GM19324 (cell line): ENCODE results near the gene GJC1.
"Not testable (repeated sequence)": the region's sequence is repeated elsewhere in the genome, so short reads cannot be mapped to it uniquely, and the experiment has no call there.

Experiments used
- ATAC-seq: cut with Tn5 transposase; IDR thresholded peaks from one replicate; pipeline ENCODE4 v1.9.1; 2021; ENCODE audit warnings: mild to moderate bottlenecking, moderate library complexity; ENCODE audit not compliant: unreplicated experiment, low FRiP score

Gene GJC1

DNA sequence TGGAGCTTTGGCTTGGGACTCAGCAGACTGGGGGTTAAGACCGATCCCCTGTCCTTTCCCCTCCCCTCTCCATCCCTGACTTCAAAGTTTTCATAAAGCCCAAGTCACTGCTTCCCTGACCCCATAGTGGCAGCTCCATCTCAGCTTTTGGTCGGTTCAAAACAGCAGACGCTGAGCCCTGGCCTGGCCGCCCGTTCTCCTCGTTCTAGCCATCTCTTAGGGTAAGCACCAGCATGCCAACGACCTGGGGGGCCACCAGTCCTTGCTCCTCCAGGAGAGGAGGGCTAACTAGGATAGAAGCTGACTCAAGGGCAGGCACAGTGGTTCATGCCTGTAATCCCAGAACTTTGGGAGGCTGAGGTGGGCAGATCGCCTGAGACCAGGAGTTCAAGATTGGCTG is 16.1 kb upstream of the GJC1 start:
- no peak for ATAC-seq

DNA sequence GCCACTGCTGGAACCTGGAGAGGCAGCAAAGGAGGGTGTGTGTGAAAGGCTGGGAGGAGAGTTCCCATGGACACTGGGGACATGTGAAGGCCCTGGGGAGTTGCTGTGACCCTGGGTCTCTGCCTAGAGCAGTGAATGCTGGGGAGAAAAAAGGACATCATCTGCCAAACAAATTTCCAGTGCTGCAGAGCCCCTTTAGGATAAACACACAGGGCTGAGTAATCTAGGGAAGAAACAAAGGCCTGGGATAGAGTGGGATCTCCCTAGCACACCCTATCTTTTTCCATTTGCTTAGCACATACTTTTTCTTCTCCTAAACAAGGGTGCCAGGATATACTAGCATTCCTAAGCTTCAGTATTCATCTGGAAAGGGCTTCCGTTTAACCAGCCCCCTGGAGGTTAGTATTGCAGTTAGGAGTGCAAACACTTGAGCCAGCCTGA is 14.3 kb upstream of the GJC1 start:
- no peak for ATAC-seq

DNA sequence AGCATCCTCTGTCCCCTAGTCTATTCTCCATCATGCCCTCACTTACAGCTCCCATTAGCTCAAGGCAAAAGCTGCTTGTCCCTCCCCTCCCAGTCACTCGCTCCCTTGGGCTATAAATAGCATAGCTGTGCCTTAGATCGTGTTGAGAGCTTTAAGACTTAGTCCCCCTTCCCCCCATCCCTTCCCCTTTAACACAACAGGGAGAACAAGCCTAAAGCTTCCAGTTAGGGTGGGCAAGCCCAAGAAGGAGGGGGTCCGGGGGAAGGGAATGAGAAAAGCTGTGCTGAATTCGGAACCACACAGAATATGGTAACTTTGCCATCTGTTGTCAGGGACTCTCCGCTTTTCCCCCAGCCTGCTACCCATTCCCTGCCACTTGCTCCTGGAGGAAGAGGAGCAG is 12.7 kb upstream of the GJC1 start:
- no peak for ATAC-seq

DNA sequence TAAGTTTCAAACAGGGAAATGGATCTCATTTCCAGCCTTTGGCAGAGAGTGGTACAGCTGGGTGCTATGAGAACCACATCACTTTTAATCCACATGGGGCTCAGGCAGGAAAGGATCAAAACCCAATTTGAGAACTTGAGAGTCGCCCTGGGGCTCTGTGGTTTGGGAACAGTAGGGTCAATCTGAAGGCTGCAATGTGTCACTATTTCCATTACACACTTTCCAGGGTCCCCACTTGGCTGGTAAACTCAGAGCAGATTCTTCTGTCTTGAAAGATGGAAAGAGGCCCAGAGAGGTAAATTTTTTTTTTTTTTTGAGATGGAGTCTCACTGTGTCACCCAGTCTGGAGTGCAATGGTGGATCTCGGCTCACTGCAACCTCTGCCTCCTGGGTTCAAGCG is 10.8 kb upstream of the GJC1 start:
- ATAC-seq, result no peak

DNA sequence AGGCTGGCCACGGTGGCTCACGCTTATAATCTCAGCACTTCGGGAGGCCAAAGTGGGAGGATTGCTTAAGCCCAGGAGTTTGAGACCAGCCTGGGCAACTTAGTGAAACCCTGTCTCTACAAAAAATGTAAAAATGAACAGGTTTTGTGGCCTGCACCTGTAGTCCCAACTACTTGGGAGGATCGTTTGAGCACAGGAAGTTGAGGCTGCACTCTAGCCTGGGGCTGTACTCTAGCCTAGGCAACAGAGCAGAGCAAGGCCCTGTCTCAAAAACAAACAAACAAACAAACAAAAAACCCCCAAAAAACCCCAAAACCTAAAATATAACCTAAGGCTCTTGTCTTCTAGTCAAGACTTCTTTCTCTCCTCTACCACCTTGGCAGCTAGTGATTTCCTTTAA is 10.2 kb upstream of the GJC1 start:
- ATAC-seq, result no peak

DNA sequence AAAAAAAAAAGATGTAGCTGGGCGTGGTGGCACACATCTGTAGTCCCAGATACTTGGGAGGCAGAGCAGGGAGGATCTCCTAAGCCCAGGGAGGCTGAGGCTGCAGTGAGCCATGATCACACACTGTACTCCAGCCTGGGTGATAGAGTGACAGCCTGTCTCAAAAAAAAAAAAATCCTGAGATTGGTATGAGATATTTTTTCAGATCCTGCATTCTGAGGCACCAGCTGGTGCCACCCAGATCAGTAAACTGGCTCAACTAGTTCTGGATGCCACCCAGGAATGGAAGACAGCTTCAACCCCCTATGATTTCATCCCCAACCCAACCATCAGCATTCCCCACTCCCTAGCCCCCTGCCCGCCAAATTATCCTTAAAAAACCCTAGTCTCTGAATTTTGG is 7.1 kb upstream of the GJC1 start:
- ATAC-seq, result no peak

DNA sequence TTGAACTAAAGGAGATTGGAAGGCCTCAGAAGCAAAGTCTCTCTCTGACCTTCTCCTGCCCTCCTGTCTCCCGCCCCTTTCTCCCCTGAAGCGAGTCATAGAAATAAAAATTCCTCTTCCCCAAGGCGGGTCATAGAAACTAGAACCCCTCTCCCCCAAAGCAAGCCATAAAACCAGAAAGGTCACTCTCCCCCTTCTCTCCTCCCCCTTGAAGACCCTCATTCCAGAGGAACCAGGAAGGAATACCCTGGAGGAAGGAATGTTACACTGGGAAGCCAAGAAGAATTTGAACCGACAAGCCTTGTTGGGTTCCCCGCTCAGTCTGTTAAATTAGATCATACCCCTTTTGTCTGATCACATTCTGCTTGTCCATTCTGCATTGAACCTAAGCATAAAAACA is 2.7 kb upstream of the GJC1 start:
- no peak for ATAC-seq

DNA sequence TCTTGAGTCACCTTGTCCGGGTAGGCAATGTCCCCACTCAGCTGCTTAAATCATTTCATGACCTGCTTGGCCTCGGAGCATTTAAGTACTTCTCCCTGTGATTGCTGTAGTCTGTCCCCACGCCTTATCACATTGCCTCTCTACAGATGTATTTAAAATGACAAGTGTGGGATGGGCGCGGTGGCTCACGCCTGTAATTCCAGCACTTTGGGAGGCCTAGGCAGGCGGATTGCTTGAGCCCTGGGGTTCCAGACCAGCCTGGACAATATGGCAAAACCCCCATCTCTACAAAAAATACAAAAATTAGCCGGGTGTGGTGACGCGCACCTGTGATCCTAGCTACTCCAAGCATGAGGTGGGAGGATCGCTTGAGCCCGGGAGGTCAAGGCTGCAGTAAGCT is 1.3 kb upstream of the GJC1 start:
- no peak for ATAC-seq

DNA sequence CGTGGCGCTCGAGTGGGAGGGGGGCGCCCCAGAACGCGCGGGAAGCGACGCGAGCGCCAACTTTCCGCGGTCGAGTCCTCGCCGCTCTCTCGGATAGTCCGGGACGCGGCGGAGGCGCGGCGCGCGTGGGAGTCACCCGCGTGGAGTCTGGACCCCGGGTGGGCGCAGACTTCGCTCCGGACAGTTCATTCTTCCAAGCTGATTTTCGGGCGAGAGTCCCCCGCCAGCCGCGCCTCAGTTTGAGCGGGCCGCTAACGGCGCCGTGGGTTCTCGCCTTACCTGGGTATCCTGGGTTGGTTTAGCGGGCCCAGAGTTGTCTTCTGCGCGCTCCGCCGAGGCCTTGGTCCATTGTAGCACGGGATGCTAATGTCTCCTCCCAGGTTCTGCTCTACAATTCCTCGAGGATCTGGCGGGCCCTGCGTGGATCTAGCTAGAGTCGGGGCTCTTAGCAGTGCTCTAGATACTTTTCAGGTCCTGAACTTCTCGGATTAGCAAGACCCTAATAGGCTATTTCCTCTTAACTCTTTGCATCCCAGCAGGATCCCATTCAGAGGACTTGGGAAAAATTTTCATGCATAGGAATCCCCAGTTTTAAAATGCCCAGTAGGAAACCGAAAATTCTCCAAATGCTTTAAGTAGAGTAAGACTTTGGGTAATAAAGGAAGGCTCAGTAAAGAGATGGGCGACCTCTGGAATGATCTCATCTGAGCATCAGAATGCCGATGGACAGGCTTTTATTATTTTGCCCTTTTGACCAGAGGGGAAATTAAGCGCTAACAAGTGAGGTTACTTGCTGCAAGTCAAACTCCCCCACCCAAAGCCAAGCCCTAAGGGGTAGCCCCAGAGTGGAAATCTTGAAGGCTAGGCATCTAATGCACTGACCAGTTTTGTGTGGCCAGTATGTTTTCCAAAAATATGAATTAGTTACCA is 537 bp upstream of the GJC1 start:
- ATAC-seq, result no peak

DNA sequence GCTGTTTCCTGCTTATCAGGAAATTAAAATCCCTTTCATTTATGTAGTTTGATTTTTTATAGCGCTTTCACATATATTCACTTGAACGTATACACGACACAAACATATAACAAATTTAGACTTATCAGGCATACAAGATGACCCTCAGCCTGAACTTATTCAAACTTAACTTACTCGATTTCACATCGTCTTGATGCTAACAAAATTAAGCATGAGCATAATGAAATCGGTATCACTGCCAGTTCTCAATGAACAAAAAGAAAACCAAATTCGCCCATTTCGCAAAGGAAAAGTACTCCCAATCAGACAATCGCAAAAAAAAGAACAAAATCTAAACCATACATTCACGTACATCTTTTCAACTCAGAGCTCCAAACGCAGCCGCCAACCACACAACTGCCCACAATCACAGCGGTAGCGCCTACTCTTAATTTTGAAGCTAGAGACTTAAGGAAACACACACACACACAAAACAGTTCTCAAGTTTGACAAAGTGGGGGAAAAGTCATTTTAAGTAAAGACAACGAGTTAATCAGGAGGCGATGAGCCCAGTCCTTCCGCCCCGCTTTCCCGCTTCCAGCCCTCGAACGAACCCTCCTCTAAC is 1.1 kb downstream of the GJC1 start:
- no peak for ATAC-seq

DNA sequence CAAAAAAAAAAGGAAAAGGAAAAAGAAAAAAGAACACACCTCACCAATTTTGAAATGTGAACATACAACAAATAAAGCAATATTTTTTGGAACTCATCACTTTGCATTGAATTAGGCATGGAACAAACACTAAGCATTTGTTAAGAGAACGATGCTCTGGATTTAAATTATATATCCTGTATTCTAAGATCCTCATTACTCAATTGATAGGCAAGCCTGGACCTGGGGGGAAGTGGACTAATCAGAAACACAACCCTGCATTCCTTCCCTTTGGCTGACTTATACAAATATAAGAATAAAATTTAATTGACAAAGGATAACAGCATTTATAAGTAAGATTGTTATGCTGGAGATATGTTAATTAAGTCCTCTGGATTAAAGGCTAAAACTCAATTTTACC is 2.2 kb downstream of the GJC1 start:
- no peak for ATAC-seq

DNA sequence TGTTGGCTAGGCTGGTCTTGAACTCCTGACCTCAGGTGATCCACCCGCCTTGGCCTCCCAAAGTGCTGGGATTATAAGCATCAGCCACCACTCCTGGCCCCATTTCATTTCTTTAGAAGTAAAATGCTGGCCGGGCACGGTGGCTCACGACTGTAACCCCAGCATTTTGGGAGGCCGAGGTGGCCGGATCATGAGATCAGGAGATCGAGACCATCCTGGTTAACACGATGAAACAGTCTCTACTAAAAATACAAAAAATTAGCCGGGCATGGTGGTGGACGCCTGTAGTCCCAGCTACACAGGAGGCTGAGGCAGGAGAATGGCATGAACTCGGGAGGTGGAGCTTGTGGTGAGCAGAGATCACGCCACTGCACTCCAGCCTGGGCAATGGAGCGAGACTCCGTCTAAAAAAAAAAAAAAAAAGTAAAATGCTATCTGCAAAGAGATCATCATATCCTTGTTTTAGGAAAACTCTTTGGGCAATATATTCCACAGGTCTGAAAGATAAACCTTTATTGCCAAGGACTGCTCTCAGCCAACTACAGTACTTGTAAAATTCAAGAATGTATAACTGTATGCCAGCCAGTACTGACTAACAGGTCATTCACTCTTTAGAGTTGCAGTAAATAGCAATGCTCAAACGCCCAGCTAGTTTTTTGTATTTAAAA is 3.8 kb downstream of the GJC1 start:
- ATAC-seq, result no peak

DNA sequence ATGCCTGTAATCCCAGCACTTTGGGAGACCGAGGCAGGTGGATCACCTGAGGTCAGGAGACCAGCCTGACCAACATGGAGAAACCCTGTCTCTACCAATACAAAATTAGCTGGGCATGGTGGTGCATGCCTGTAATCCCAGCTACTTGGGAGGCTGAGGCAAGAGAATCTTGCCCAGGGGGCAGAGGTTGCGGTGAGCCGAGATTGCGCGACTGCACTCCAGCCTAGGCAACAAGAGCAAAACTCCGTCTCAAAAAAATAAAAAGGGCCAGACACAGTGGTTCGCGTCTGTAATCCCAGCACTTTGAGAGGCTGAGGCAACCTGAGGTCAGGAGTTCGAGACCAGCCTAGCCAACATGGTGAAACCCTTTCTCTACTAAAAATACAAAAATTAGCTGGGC is 4.9 kb downstream of the GJC1 start:
- ATAC-seq, result not testable (repeated sequence)

DNA sequence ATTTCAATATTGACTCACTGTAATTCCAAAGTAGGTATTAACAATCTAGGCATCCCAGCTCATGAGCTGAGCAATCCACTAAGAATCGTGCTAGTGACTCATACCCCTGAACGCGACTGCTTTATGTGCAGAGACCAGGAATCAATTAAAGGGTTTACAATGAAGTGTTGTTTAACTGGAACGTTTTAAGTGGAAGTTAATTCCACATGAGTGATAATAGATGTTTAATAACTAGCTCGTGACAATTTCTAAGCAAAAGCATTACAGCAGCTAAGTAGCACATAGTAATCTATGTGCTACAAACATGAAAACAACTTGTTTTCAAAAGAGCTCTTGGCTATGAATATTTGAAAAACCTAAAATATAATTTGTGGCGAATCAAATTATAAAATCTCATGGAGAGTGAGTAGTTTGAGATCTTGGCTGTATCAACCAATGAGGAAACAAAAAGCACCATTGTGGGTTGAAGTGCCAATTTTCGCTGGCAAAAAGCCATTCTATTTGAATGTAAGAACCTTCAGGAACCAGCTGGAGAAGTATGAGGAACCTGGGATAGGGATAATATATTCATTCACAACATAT is 9.4 kb downstream of the GJC1 start:
- ATAC-seq, result no peak

DNA sequence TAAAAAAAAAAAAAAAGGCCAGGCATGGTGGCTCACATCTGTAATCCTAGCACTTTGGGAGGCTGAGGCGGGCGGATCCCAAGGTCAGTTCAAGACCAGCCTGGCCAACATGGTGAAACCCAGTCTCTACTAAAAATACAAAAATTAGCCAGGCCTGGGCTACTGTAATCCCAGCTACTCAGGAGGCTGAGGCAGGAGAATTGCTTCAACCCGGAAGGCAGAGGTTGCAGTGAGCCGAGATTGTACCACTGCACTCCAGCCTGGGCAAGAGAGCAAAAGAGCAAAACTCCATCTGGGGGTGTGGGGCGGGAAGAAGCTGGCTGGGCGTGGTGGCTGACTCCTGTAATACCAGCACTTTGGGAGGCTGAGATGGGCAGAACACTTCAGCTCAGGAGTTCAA is 11.6 kb downstream of the GJC1 start:
- ATAC-seq, result not testable (repeated sequence)

DNA sequence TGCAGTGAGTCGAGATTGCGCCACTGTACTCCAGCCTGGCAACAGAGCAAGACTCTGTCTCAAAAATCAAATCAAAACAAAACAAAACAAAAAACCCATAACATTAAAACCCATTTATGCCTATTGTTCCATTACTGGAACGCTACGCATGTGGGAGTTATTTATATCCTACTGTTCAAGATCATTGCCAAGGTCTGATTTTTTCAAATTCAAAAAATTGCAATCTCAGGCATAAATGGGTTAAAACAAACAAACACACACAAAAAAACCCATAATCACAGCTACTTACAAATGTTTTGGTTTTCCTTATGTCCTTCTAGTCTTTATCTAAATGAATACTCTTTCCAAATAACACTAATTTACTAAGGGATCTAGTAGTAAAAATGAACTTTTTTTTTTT is 17.8 kb downstream of the GJC1 start:
- ATAC-seq, result no peak

DNA sequence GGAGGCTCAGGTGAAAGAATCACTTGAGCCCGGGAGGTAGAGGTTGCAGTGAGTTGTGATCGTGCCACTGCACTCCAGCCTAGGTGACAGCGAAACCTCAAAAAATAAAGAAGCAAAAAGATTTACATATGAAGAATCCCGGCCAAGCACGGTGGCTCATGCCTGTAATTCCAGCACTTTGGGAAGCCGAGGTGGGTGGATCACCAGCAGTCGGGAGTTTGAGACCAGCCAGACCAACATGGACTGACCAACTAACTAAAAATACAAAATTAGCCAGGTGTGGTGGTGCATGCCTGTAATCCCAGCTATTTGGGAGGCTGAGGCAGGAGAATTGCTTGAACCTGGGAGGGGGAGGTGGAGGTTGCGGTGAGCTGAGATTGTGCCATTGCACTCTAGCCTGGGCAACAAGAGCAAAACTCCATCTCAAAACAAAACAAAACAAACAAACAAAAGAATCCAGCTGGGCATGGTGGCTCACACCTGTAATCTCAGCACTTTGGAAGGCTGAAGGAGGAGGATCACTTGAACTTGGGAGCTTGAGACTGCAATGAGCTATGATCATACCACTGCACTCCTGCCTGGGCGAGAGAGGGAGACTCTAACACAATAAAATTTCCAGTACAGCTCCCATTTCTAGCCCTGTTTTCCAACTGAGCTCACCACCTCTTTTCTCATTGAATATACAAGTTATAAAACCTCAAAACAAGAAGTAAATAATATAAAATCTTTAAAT is 21.3 kb downstream of the GJC1 start:
- not testable (repeated sequence) for ATAC-seq

DNA sequence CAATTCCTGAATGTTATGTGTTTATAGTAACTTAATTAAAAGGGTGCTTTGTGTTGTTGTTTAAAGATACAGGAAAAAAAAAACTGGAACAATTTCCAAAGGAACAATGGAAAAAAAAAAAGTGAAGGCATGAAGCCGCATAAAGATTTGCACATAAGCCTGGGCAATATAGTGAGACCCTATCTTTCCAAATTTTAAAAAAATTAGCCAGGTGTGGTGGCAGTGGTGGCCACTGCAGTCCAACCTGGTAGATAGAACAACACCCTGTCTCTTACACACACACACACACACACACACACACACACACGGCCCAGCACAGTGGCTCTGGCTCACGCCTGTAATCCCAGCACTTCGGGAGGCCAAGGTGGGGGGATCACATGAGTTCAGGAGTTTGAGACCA is 21.9 kb downstream of the GJC1 start:
- ATAC-seq, result no peak

DNA sequence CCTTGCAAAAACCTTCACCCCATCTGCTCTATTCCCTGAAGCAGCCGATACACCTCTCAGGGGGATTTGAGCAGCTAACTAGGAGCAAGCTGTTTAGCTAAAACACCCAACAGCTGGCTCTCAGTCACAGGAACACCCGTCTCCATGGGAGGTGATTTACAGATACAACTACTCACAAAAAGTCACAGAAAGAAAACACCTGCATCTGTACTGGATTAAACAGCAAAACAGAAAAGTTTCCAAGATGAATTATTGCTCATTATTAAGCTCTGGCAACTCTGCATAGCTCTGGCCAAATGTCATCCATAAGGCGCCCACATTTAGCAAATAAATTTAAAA is 22.3 kb downstream of the GJC1 start:
- ATAC-seq, result no peak

DNA sequence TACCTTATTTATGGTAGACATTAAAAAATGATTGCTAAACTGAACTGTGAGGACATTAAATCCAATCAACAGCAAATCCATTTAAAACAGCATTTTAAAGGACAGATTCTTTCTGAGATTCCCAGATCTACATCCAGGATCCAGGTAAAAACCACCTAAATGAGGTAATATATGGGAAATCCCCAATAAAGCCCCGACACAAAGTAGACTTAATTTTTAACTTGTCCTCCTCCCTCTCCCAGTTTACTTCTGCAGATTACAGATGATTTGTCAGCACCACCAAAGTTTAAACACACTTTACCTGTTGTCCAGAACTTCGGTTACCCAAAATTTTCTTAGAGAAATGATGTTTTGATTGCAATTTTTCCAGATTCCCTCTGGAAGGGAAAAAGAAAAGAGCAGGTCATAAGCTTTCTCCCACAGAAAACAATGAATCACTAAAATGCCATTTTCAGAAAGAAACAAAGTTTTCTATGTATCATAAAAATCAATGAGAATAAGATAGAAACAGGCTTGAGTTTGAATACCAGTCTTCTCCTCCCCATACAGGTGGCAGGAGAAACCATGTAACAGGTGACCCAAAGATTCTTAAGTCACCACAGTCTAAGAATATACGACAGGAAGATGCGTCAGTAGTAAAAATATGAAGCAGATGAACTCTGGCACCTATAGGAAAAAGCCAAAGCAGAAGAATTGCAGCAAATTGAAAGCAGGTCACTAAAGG is 22.8 kb downstream of the GJC1 start:
- ATAC-seq, result no peak
